H9 (cell line): Measurements from ENCODE around the gene RPIA. TPM values are rescaled to one million over a fixed set of nuclear protein-coding genes. Genes with fewer than 3 reads are reported as not detected.
A peak's percentile ranks its signal among the peaks of the same experiment; 100 is the strongest.

ENCODE experiments used
- DNase-seq: peaks from one replicate; pipeline ENCODE4 v3.0.0-alpha.2; 2017
- H2AFZ ChIP-seq: one replicate; pipeline ENCODE4 v1.6.1; 2013; ENCODE audit warnings: mild to moderate bottlenecking, low read length, control low read depth, moderate library complexity
- H2AK5ac ChIP-seq: 2 replicates; pipeline ENCODE4 v1.6.1; 2013; ENCODE audit warnings: low read length, control low read depth, mixed read lengths; ENCODE audit not compliant: insufficient read length
- H2BK120ac ChIP-seq: one replicate; pipeline ENCODE4 v1.6.1; 2013; ENCODE audit warnings: low read depth, mild to moderate bottlenecking, low read length, control low read depth, inconsistent platforms; ENCODE audit not compliant: poor library complexity, severe bottlenecking
- H2BK12ac ChIP-seq: 2 replicates; pipeline ENCODE4 v1.6.1; 2013; ENCODE audit warnings: low read length, control low read depth, mixed read lengths, low read depth; ENCODE audit not compliant: insufficient read length
- H2BK15ac ChIP-seq: 2 replicates; pipeline ENCODE4 v1.6.1; 2013; ENCODE audit warnings: low read depth, low read length, control low read depth
- H2BK20ac ChIP-seq: one replicate; pipeline ENCODE4 v1.6.1; 2013; ENCODE audit warnings: low read depth, mild to moderate bottlenecking, low read length, control low read depth, inconsistent platforms; ENCODE audit not compliant: poor library complexity, severe bottlenecking
- H2BK5ac ChIP-seq: 2 replicates; pipeline ENCODE4 v1.6.1; 2013; ENCODE audit warnings: low read length, control low read depth, mixed read lengths; ENCODE audit not compliant: insufficient read length
- H3K14ac ChIP-seq: 2 replicates; pipeline ENCODE4 v1.6.1; 2013; ENCODE audit warnings: low read length, control low read depth; ENCODE audit not compliant: insufficient read depth
- H3K18ac ChIP-seq: 2 replicates; pipeline ENCODE4 v1.6.1; 2013; ENCODE audit warnings: low read depth, mild to moderate bottlenecking, mixed read lengths, low read length, control low read depth; ENCODE audit not compliant: insufficient read length
- H3K23ac ChIP-seq: 2 replicates; pipeline ENCODE4 v1.6.1; 2013; ENCODE audit warnings: low read length, control low read depth, mixed read lengths, low read depth; ENCODE audit not compliant: insufficient read length
- H3K23me2 ChIP-seq: 2 replicates; pipeline ENCODE4 v1.6.1; 2013; ENCODE audit warnings: low read depth, mild to moderate bottlenecking, mixed read lengths, low read length, control low read depth; ENCODE audit not compliant: insufficient read length, poor library complexity, severe bottlenecking
- H3K27ac ChIP-seq: 2 replicates; pipeline ENCODE4 v1.5.1; 2013; ENCODE audit warnings: low read length, control low read depth, mixed read lengths, low read depth; ENCODE audit not compliant: insufficient read length
- H3K27me3 ChIP-seq: 2 replicates; pipeline ENCODE4 v1.6.1; 2013; ENCODE audit warnings: low read length, control low read depth, inconsistent platforms; ENCODE audit not compliant: insufficient read depth
- H3K4ac ChIP-seq: 2 replicates; pipeline ENCODE4 v1.6.1; 2013; ENCODE audit warnings: low read depth, mild to moderate bottlenecking, control low read depth, inconsistent platforms, low read length, moderate library complexity
- H3K4me1 ChIP-seq: 2 replicates; pipeline ENCODE4 v1.6.1; 2013; ENCODE audit warnings: low read length, control low read depth, inconsistent platforms; ENCODE audit not compliant: insufficient read depth
- H3K4me2 ChIP-seq: 2 replicates; pipeline ENCODE4 v1.6.1; 2013; ENCODE audit warnings: low read length, control low read depth, mixed read lengths; ENCODE audit not compliant: insufficient read length, insufficient read depth
- H3K56ac ChIP-seq: 2 replicates; pipeline ENCODE4 v1.6.1; 2013; ENCODE audit warnings: low read depth, mild to moderate bottlenecking, mixed read lengths, low read length, control low read depth; ENCODE audit not compliant: insufficient read length
- H3K79me1 ChIP-seq: 2 replicates; pipeline ENCODE4 v1.6.1; 2013; ENCODE audit warnings: low read depth, mild to moderate bottlenecking, moderate library complexity, low read length, control low read depth, inconsistent platforms; ENCODE audit not compliant: insufficient read depth, poor library complexity, severe bottlenecking
- H3K79me2 ChIP-seq: 2 replicates; pipeline ENCODE4 v1.6.1; 2013; ENCODE audit warnings: low read length, control low read depth, inconsistent platforms; ENCODE audit not compliant: insufficient read depth
- H3K9ac ChIP-seq: 2 replicates; pipeline ENCODE4 v1.6.1; 2013; ENCODE audit warnings: low read length, control low read depth, mixed read lengths; ENCODE audit not compliant: insufficient read length; ENCODE audit errors: extremely low read depth
- H3K9me3 ChIP-seq: one replicate; pipeline ENCODE4 v1.6.1; 2013; ENCODE audit warnings: low read depth, low read length, inconsistent platforms; ENCODE audit not compliant: control insufficient read depth
- H3T11ph ChIP-seq: one replicate; pipeline ENCODE4 v1.6.1; 2013; ENCODE audit warnings: mild to moderate bottlenecking, low read length, control low read depth, inconsistent platforms
- H4K20me1 ChIP-seq: one replicate; pipeline ENCODE4 v1.6.1; 2013; ENCODE audit not compliant: control insufficient read depth, insufficient read length, insufficient read depth
- H4K5ac ChIP-seq: 2 replicates; pipeline ENCODE4 v1.6.1; 2013; ENCODE audit warnings: low read depth, mild to moderate bottlenecking, mixed read lengths, low read length, control low read depth; ENCODE audit not compliant: insufficient read length
- H4K8ac ChIP-seq: replicated peaks from 2 replicates; pipeline ENCODE4 v1.6.1; 2013; ENCODE audit warnings: low read length, control low read depth, mixed read lengths, low read depth; ENCODE audit not compliant: insufficient read length
- H4K91ac ChIP-seq: 2 replicates; pipeline ENCODE4 v1.6.1; 2013; ENCODE audit warnings: low read depth, mild to moderate bottlenecking, moderate library complexity, mixed read lengths, low read length, control low read depth; ENCODE audit not compliant: insufficient read length
- H3K27ac Mint-ChIP-seq, 3 experiments: 2 replicates in 2 of 3; 3 replicates in 1 of 3; pipeline ENCODE4 v1.8.0; 2020 to 2021; ENCODE audit warnings: mixed read lengths in 3 of 3, mild to moderate bottlenecking in 1 of 3, moderate library complexity in 1 of 3
- H3K27me3 Mint-ChIP-seq: 2 replicates; pipeline ENCODE4 v1.8.0; 2021; ENCODE audit warnings: low read depth, mild to moderate bottlenecking, moderate library complexity, mixed read lengths
- H3K36me3 Mint-ChIP-seq, 3 experiments: 2 replicates in 2 of 3; 3 replicates in 1 of 3; pipeline ENCODE4 v1.8.0; 2020 to 2021; ENCODE audit warnings: low read depth in 3 of 3, mixed read lengths in 3 of 3; ENCODE audit not compliant: insufficient read depth in 1 of 3
- H3K4me1 Mint-ChIP-seq, 2 experiments: 2 replicates each; pipeline ENCODE4 v1.8.0; 2020; ENCODE audit warnings: mixed read lengths in 2 of 2
- H3K4me3 Mint-ChIP-seq, 2 experiments: 2 replicates in 1 of 2; 3 replicates in 1 of 2; pipeline ENCODE4 v1.8.0; 2020 to 2021; ENCODE audit warnings: mild to moderate bottlenecking in 2 of 2, mixed read lengths in 2 of 2, moderate library complexity in 1 of 2
- H3K9me3 Mint-ChIP-seq, 2 experiments: 2 replicates in 1 of 2; 3 replicates in 1 of 2; pipeline ENCODE4 v1.8.0; 2020; ENCODE audit warnings: mild to moderate bottlenecking in 2 of 2, mixed read lengths in 2 of 2, moderate library complexity in 1 of 2
- CTCF ChIP-seq: fragments of 200-600 bp; sonication (generic); conservative IDR thresholded peaks from 3 replicates; pipeline ENCODE4 v1.8.0; 2021; ENCODE audit warnings: antibody characterized with exemption, mild to moderate bottlenecking
- WGBS: extraction: QIAGEN DNeasy Blood & Tissue Kit; methylation state at CpG from one replicate; pipeline ENCODE4 v1.1.7; 2013; ENCODE audit warnings: missing lambda C conversion rate, low lambda C conversion rate, mixed read lengths; ENCODE audit not compliant: insufficient read length; ENCODE audit errors: extremely low coverage; 5-methylcytosine and 5-hydroxymethylcytosine counted together
- total RNA-seq: library from RNA; stranded (reverse); gene quantifications from 2 replicates; pipeline ENCODE4 v1.2.1, GENCODE V29; 2021

The RPIA gene
- total RNA-seq, 1 experiment from 2014 or later, result 18.6 TPM

GRCh38 chr2:88659538-88659915 is 31.9 kb upstream of the RPIA start:
- Histone ChIP-seq H3K9me3 (no peaks in the 10 kb centered on the region), H2AFZ (peak overlapping the region; percentile 40), H3K56ac (no peak overlapping the region), H3K4ac (no peak overlapping the region), H2BK20ac (peak overlapping the region; percentile 90), H3K27me3 (no peaks in the 10 kb centered on the region), H3K4me2 (peak overlapping the region; percentile 5), H4K91ac (peak overlapping the region; percentile 5), H3T11ph (no peak overlapping the region), H3K9ac (no peak overlapping the region), H3K79me1 (no peaks in the 10 kb centered on the region), H2BK12ac (no peak overlapping the region), H3K23ac (no peak overlapping the region), H3K27ac (peak overlapping the region; percentile 87), H3K14ac (0 out of 2 replicates have a peak overlapping the region, but pooled peaks have one; percentile 28), H3K18ac (no peak overlapping the region), H3K23me2 (no peaks in the 10 kb centered on the region), H2AK5ac (no peak overlapping the region), H4K5ac (no peak overlapping the region), H4K20me1 (peaks cover 2% of the 10 kb centered on the region), H3K4me1 (peaks cover 6% of the 10 kb centered on the region; the same call in 1 of the 2 replicates), H2BK5ac (no peak overlapping the region), H2BK120ac (no peak overlapping the region), H3K79me2 (no peaks in the 10 kb centered on the region), H2BK15ac (no peak overlapping the region), H4K8ac (no peak overlapping the region)
- H3K36me3 Mint-ChIP-seq, result peaks cover 3 to 5% (median 3%) of the 10 kb centered on the region in 3 experiments; a peak in 5 of 7 replicates
- no CpG with 5 or more reads among the region's 4 CpGs for WGBS
- peaks cover 3 to 8% of the 10 kb centered on the region in 2 experiments; a peak in 4 of 5 replicates for H3K9me3 Mint-ChIP-seq
- peak overlapping the region; percentile 71 to 91 (median 86) for H3K27ac Mint-ChIP-seq
- no peak overlapping the region for H3K4me3 Mint-ChIP-seq
- TF ChIP-seq CTCF, result no peak
- peaks cover 18% of the 10 kb centered on the region in 2 experiments for H3K4me1 Mint-ChIP-seq
- H3K27me3 Mint-ChIP-seq, result no peaks in the 10 kb centered on the region
- peak; percentile 41 for DNase-seq
